NCI-H187 (cell line): ENCODE results near the gene GALNT13.

Experiments used
- DNase-seq, 2 experiments: peaks; one replicate each; lab custom pipeline; 2025; lab: John Stamatoyannopoulos, UW

The GALNT13 gene

GRCh38 chr2:154226931-154227330 is 355.2 kb downstream of the GALNT13 start:
- DNase-seq, result no peak

- no peak for DNase-seq
These were observed 357.0 kb downstream of the GALNT13 start for GRCh38 chr2:154228566-154229280.

GRCh38 chr2:154229966-154230365 is 358.2 kb downstream of the GALNT13 start:
- no peak for DNase-seq

- DNase-seq, result no peak
These were observed 359.3 kb downstream of the GALNT13 start for GRCh38 chr2:154231021-154231420.

- DNase-seq, result no peak
These were observed 361.5 kb downstream of the GALNT13 start for GRCh38 chr2:154233231-154233630.

GRCh38 chr2:154238252-154238651 is 366.5 kb downstream of the GALNT13 start:
- DNase-seq, result no peak

GRCh38 chr2:154240316-154240715 is 368.6 kb downstream of the GALNT13 start:
- DNase-seq, result no peak

GRCh38 chr2:154240921-154241379 is 369.2 kb downstream of the GALNT13 start:
- no peak for DNase-seq

- DNase-seq, result no peak
These were observed 371.0 kb downstream of the GALNT13 start for GRCh38 chr2:154242687-154243086.

GRCh38 chr2:154243685-154244084 is 372.0 kb downstream of the GALNT13 start:
- DNase-seq, result no peak

- no peak for DNase-seq
These were observed 373.2 kb downstream of the GALNT13 start for GRCh38 chr2:154244932-154245331.

- DNase-seq, result no peak
These were observed 375.8 kb downstream of the GALNT13 start for GRCh38 chr2:154247503-154247902.

GRCh38 chr2:154256136-154256535 is 384.4 kb downstream of the GALNT13 start:
- no peak for DNase-seq

- DNase-seq, result no peak
These were observed 387.3 kb downstream of the GALNT13 start for GRCh38 chr2:154259030-154259429.

- no peak for DNase-seq
These were observed 389.8 kb downstream of the GALNT13 start for GRCh38 chr2:154261473-154262027.

- DNase-seq, result no peak
These were observed 391.5 kb downstream of the GALNT13 start for GRCh38 chr2:154263206-154263605.

GRCh38 chr2:154264024-154264423 is 392.3 kb downstream of the GALNT13 start:
- DNase-seq, result no peak

GRCh38 chr2:154267983-154268382 is 396.3 kb downstream of the GALNT13 start:
- no peak for DNase-seq

GRCh38 chr2:154280543-154280942 is 408.8 kb downstream of the GALNT13 start:
- no peak for DNase-seq

- DNase-seq, result no peak
These were observed 418.1 kb downstream of the GALNT13 start for GRCh38 chr2:154289870-154290269.

GRCh38 chr2:154291511-154291910 is 419.8 kb downstream of the GALNT13 start:
- no peak for DNase-seq

- DNase-seq, result no peak
These were observed 420.2 kb downstream of the GALNT13 start for GRCh38 chr2:154291927-154292326.

- no peak for DNase-seq
These were observed 422.1 kb downstream of the GALNT13 start for GRCh38 chr2:154293864-154294263.
